Parathyroid adenoma (tissue), 2 donors: ENCODE measurements around the gene CPVL.

Experiments used
- H2AFZ ChIP-seq: fragments of 300-600 bp; sonication (generic); one replicate; pipeline ENCODE4 v1.7.0; 2017; ENCODE audit warnings: antibody characterized with exemption, mild to moderate bottlenecking
- H3K27ac ChIP-seq: fragments of 300-600 bp; sonication (generic); one replicate; pipeline ENCODE4 v1.7.0; 2017
- H3K27me3 ChIP-seq: fragments of 300-600 bp; sonication (generic); one replicate; pipeline ENCODE4 v1.7.0; 2017; ENCODE audit warnings: low read length; ENCODE audit not compliant: control insufficient read depth, insufficient read depth
- H3K36me3 ChIP-seq: fragments of 300-600 bp; sonication (generic); one replicate; pipeline ENCODE4 v1.7.0; 2017; ENCODE audit warnings: low read length; ENCODE audit not compliant: control insufficient read depth, insufficient read depth
- H3K4me1 ChIP-seq: fragments of 300-600 bp; sonication (generic); one replicate; pipeline ENCODE4 v1.7.0; 2017; ENCODE audit warnings: control low read depth
- H3K4me2 ChIP-seq: fragments of 300-600 bp; sonication (generic); one replicate; pipeline ENCODE4 v1.7.0; 2017; ENCODE audit warnings: low read length
- H3K4me3 ChIP-seq: fragments of 300-600 bp; sonication (generic); one replicate; pipeline ENCODE4 v1.7.0; 2017; ENCODE audit warnings: low read depth, low read length
- H3K79me2 ChIP-seq: fragments of 300-600 bp; sonication (generic); one replicate; pipeline ENCODE4 v1.7.0; 2017; ENCODE audit warnings: control low read depth
- H3K9ac ChIP-seq: fragments of 300-600 bp; sonication (generic); one replicate; pipeline ENCODE4 v1.7.0; 2017; ENCODE audit warnings: mild to moderate bottlenecking
- H3K9me3 ChIP-seq: fragments of 300-600 bp; sonication (generic); one replicate; pipeline ENCODE4 v1.7.0; 2017; ENCODE audit warnings: low read length; ENCODE audit not compliant: control insufficient read depth
- TF ChIP-seq, protein P1 (sequence below): fragments of 300-600 bp; sonication (generic); IDR thresholded peaks from one replicate; pipeline ENCODE4 v1.7.0; 2017; ENCODE audit warnings: antibody characterized with exemption, mild to moderate bottlenecking
- donor health status: primary hyperparathyroidism.

CPVL gene

DNA sequence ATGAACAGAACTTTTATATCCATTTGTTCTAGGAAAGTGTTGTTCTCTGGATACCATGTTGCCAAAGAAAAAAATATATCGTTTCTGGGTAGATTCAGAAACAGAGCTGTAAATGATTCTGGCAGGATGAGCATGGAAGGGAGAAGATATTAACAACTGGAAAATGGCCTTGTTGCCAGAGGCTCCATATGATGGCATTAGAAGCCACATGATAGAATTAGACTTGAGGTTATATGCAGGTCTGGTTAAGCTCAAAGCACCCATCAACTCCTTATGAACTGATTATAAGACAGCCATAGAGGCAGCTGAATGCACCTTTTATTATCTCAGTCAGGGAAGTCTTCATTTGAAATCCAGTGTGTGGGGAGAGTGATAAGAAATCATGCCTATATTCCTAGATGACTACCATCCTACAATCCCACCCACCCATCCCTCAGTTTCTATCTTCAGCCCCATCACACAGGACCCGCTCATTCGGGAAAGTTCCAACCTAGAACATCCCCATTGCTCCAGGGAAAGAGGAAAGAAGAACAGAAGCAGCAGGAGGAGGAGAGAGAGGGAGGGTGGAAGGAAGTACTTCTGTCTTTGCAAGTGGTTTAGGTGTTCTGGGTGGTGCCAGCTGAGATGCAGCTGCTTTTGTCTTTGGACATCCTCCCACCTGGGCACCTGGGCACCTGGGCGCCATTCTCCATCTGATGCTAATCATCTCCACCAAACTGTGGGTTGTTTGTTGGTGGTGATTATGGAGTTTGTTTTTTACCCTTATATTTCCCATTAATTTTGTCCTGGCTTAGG, 162.7 kb downstream of the CPVL start:
- Histone ChIP-seq H3K27ac (no peak overlapping the region), H3K4me3 (no peak overlapping the region), H2AFZ (no peak overlapping the region), H3K4me2 (no peak overlapping the region), H3K4me1 (no peaks in the 10 kb centered on the region), H3K79me2 (no peaks in the 10 kb centered on the region), H3K27me3 (no peaks in the 10 kb centered on the region), H3K9me3 (no peaks in the 10 kb centered on the region), H3K36me3 (no peaks in the 10 kb centered on the region), H3K9ac (no peak overlapping the region)
- TF ChIP-seq, protein P1, sequence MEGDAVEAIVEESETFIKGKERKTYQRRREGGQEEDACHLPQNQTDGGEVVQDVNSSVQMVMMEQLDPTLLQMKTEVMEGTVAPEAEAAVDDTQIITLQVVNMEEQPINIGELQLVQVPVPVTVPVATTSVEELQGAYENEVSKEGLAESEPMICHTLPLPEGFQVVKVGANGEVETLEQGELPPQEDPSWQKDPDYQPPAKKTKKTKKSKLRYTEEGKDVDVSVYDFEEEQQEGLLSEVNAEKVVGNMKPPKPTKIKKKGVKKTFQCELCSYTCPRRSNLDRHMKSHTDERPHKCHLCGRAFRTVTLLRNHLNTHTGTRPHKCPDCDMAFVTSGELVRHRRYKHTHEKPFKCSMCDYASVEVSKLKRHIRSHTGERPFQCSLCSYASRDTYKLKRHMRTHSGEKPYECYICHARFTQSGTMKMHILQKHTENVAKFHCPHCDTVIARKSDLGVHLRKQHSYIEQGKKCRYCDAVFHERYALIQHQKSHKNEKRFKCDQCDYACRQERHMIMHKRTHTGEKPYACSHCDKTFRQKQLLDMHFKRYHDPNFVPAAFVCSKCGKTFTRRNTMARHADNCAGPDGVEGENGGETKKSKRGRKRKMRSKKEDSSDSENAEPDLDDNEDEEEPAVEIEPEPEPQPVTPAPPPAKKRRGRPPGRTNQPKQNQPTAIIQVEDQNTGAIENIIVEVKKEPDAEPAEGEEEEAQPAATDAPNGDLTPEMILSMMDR, result no peak

DNA sequence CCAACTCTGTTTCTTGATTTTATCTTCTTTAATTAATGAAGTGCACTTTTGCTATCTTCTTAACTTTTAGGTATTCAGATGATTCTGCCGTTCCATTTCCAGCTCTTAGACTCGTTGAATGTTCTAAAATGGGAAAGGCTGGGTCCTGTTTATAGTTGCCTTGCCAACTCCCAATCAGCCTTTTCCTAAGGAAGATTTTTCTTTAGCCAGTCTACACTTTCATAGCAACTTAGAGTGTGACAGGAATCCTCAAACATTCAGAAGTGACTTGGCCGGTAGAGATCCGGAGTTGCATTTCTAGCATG, 165.2 kb downstream of the CPVL start:
- Histone ChIP-seq H3K27me3 (no peaks in the 10 kb centered on the region), H3K4me1 (no peaks in the 10 kb centered on the region), H3K36me3 (peaks cover 3% of the 10 kb centered on the region), H3K27ac (no peak overlapping the region), H3K4me2 (no peak overlapping the region), H3K9ac (no peak overlapping the region), H3K9me3 (no peaks in the 10 kb centered on the region), H3K79me2 (no peaks in the 10 kb centered on the region), H3K4me3 (no peak overlapping the region), H2AFZ (no peak overlapping the region)
- TF ChIP-seq, protein P1, result no peak

GRCh38 chr7:28980451-28981160, 165.7 kb downstream of the CPVL start:
- Histone ChIP-seq H3K27me3 (no peaks in the 10 kb centered on the region), H3K4me3 (no peak overlapping the region), H3K4me1 (no peaks in the 10 kb centered on the region), H2AFZ (no peak overlapping the region), H3K79me2 (no peaks in the 10 kb centered on the region), H3K9me3 (no peaks in the 10 kb centered on the region), H3K27ac (no peak overlapping the region), H3K4me2 (no peak overlapping the region), H3K9ac (no peak overlapping the region), H3K36me3 (peaks cover 3% of the 10 kb centered on the region)
- TF ChIP-seq, protein P1, result no peak

DNA sequence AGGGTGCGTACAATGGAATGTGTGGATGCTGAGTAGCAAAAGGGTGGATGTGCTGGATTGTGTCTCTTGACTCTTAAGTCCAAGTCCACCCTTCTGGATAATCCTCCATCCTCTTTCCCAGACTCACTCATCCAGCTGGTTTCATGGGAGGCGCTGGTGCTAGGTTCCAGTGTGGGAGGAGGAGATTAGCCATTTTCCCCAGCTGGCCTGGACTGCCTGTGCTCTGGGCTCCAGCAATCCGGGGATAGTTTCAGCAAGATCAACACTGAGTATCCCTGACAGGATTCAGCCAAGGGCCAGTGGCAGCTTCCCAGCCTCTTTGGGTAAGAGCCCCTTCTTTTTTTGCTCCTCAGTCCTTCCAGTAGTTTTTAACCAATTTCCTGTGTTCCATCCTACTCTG, 166.6 kb downstream of the CPVL start:
- Histone ChIP-seq H3K9me3 (no peaks in the 10 kb centered on the region), H3K9ac (no peak overlapping the region), H3K4me1 (no peaks in the 10 kb centered on the region), H3K36me3 (peaks cover 3% of the 10 kb centered on the region), H3K4me3 (no peak overlapping the region), H3K79me2 (no peaks in the 10 kb centered on the region), H3K4me2 (no peak overlapping the region), H2AFZ (no peak overlapping the region), H3K27ac (no peak overlapping the region), H3K27me3 (no peaks in the 10 kb centered on the region)
- TF ChIP-seq, protein P1, result no peak

- H3K4me3 ChIP-seq, result no peak overlapping the region
- H3K9ac ChIP-seq, result no peak overlapping the region
- no peak overlapping the region for H3K27ac ChIP-seq
- TF ChIP-seq, protein P1, result no peak
- H3K79me2 ChIP-seq, result no peaks in the 10 kb centered on the region
- H3K36me3 ChIP-seq, result peaks cover 3% of the 10 kb centered on the region
- H3K4me1 ChIP-seq, result no peaks in the 10 kb centered on the region
- no peak overlapping the region for H2AFZ ChIP-seq
- H3K9me3 ChIP-seq, result no peaks in the 10 kb centered on the region
- no peaks in the 10 kb centered on the region for H3K27me3 ChIP-seq
- H3K4me2 ChIP-seq, result no peak overlapping the region
Measured at GRCh38 chr7:28977881-28978280, 168.5 kb downstream of the CPVL start.
